ENCODE data around the gene MSI2.

Gene MSI2

DNA sequence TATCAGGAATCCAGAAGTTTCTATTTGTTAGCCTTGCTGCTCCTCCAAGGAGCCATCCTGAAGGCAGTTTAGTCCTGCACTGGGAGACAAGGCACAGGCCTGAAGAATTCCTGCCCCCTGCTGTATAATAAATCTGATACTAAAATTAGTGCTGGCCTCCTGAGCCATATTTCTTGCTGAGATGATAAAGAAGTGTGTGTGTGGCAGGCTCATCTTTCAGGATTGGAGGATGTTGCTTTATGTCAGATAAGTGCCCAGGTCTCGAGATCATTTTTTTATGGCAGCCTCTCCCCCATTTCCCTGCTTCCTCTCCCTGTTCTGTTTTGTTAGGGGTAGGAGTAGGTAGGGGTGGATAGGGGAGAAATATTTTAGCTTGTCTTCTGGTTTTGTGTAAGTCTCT is 26.0 kb downstream of the MSI2 start:
- TF ChIP-seq, protein P1, sequence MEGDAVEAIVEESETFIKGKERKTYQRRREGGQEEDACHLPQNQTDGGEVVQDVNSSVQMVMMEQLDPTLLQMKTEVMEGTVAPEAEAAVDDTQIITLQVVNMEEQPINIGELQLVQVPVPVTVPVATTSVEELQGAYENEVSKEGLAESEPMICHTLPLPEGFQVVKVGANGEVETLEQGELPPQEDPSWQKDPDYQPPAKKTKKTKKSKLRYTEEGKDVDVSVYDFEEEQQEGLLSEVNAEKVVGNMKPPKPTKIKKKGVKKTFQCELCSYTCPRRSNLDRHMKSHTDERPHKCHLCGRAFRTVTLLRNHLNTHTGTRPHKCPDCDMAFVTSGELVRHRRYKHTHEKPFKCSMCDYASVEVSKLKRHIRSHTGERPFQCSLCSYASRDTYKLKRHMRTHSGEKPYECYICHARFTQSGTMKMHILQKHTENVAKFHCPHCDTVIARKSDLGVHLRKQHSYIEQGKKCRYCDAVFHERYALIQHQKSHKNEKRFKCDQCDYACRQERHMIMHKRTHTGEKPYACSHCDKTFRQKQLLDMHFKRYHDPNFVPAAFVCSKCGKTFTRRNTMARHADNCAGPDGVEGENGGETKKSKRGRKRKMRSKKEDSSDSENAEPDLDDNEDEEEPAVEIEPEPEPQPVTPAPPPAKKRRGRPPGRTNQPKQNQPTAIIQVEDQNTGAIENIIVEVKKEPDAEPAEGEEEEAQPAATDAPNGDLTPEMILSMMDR (IDR thresholded peaks at IDR 0.05; ENCODE audit: insufficient read depth, low read depth, low read length, missing control alignments) = no peak
- no peak overlapping the region for H3K4me3 ChIP-seq (ENCODE audit: low read length)
- no peak for DNase-seq (ENCODE audit: low read depth)

DNA sequence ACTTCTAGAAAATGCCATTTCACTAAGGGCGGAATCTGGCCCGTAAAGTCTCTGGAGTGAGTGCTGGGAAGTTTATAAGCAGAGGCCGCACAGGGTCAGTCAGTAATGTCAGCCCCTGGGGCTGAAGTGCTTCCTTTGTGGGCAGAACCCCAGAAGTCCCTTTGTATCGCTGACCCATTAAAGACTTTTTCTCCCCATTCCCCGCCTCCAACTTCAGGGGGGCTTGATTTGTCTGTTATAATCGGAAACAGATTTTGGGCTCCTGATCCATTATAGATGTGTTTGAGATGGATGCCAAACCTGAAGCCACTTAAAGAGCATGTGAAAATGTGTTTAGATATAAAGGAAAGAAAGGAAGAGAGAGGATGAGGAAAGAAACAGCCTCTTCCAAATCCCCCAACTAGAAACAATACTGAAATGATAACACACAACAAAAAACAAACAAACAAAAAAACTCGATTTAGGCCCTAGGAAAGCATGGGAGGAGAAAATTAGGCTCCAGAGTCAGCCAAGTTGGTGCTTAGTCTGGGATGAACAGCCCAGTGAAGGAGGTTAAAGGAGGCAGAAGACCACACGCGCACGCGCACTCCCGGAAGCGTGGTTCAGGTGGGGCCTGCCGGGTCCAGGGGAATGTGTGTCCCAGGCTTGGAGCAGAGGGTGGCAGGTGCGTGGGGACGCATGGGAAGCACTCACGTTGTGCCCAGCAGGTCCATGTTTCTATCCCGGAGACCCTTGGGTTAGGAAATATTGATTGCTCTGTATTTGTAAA is 27.1 kb downstream of the MSI2 start:
- DNase-seq (ENCODE audit: low read depth) = no peak
- TF ChIP-seq, protein P1 (IDR thresholded peaks at IDR 0.05; ENCODE audit: insufficient read depth, low read depth, low read length, missing control alignments) = no peak
- H3K4me3 ChIP-seq (ENCODE audit: low read length) = no peak overlapping the region

DNA sequence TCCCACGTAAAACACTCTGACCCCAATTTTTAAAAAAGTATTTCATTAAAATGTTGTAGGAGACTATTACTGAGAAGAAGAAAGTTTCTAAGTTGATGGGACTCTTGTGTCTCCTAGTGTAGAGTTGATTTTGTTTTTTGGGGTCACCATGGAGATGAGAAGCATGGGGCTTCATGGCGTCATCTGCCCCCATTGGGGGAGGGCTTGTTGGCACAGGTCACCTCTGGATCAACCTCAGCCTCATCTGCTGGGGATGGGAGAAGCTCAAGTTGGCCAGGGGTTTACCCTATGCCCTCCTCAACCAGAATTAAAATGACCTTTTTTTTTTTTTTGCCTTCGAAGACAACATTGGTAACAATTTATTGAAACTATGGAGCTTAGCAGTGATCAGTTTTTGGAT is 28.3 kb downstream of the MSI2 start:
- no peak overlapping the region for H3K4me3 ChIP-seq (ENCODE audit: low read length)
- TF ChIP-seq, protein P1 (IDR thresholded peaks at IDR 0.05; ENCODE audit: insufficient read depth, low read depth, low read length, missing control alignments) = no peak
- no peak for DNase-seq (ENCODE audit: low read depth)

DNA sequence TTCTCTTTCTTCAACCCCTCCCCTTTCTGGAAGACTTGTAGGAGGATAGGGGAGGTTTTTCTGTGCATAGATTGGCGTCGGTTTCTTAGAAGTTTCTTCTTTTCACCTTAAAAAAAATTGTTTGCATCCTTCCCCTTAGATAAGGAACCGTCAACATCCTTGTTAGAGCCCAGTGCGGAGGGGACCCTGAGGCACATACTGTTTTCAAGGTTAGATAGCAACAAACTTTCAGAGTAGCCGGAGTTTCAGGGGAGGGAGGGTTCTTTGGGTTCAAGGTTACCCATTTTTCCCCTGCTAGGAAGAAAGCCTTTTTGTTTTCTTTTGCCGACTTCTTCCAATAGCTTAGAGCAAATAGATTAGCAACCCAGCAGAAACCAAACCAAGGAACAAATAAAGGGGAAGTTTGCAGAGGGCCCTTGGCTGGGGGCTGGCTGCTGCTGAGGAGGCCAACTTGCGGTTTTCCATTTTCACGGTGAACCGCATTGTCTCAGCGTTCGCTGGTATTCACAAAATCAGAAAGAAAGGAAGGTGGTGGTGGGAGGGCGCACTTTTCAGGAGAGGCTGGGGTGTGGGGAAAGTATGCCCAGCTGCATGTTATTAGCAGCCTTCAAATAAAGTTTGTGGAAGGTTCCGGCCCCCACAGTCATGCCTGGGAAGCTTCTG is 28.8 kb downstream of the MSI2 start:
- no peak overlapping the region for H3K4me3 ChIP-seq (ENCODE audit: low read length)
- no peak for DNase-seq (ENCODE audit: low read depth)
- TF ChIP-seq, protein P1 (IDR thresholded peaks at IDR 0.05; ENCODE audit: insufficient read depth, low read depth, low read length, missing control alignments) = no peak

DNA sequence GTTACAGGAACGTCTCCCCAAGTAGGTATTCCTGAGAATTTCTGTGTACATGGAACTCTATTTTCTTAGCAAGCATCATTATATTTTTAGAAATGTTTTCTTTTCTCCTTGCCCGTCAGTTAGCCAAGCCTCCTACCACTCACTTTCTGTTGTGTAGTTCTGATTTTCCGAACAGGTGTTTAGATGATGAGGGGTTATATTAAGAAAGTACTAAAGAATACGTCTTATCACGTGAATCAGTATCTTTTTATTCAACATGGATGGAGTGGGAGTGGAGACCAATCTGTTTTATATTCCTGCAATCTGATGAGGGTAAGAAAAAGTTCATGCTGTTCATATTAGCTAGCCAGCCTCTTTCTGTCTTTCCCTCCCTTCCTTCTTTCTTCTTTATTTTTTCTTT is 29.4 kb downstream of the MSI2 start:
- no peak overlapping the region for H3K4me3 ChIP-seq (ENCODE audit: low read length)
- no peak for DNase-seq (ENCODE audit: low read depth)

DNA sequence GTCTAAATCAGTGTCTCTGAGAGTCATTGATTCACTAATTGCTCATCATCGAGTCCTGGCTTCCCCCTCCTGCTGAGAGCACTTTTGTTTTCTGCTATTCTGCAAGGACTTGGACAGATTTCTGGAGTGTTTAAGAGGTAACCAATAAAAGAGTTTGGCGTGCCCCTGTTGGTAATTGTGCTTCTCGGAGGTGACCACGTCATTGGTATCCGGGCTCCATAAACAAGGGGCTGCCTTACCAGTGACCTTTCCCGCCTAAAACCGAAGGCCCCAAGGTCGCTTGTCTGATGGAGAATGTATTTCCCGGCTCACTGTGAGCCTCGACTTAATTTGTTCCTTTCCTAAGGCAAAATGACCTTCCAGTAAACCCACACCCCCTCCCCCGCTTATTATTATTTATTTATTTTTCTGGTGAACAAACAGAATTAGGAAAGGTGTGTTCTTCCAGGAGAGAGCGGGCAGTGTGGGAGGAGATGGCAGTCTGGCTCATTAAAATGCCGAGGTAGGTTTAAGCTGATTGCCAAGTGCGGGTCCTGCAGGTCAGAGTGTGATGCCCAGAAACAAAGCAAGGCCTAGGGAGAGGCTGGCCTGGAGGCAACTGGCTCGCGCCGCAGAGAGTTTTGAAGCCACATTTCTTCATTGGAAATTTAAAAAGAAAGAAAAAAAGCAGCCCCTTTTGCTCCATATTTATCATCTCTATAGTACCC is 30.2 kb downstream of the MSI2 start:
- TF ChIP-seq, protein P1 (IDR thresholded peaks at IDR 0.05; ENCODE audit: insufficient read depth, low read depth, low read length, missing control alignments) = no peak
- no peak for DNase-seq (ENCODE audit: low read depth)
- no peak overlapping the region for H3K4me3 ChIP-seq (ENCODE audit: low read length)

More for the DNA sequence above, 29.4 kb downstream of the MSI2 start:
- TF ChIP-seq, protein P1 (IDR thresholded peaks at IDR 0.05; ENCODE audit: insufficient read depth, low read depth, low read length, missing control alignments) = no peak

Data from epithelial cell of esophagus (primary cell).